ENCODE measurements around the gene MAML2. TPM values are rescaled to one million over a fixed set of nuclear protein-coding genes. Genes with fewer than 3 reads are reported as not detected.

MAML2 gene
- polyA plus RNA-seq (2013, experiment 1 of 2; ENCODE audit: insufficient read length), result 12.0 TPM
- 13.0 TPM for polyA plus RNA-seq (2013, experiment 2 of 2; ENCODE audit: insufficient read length)

DNA sequence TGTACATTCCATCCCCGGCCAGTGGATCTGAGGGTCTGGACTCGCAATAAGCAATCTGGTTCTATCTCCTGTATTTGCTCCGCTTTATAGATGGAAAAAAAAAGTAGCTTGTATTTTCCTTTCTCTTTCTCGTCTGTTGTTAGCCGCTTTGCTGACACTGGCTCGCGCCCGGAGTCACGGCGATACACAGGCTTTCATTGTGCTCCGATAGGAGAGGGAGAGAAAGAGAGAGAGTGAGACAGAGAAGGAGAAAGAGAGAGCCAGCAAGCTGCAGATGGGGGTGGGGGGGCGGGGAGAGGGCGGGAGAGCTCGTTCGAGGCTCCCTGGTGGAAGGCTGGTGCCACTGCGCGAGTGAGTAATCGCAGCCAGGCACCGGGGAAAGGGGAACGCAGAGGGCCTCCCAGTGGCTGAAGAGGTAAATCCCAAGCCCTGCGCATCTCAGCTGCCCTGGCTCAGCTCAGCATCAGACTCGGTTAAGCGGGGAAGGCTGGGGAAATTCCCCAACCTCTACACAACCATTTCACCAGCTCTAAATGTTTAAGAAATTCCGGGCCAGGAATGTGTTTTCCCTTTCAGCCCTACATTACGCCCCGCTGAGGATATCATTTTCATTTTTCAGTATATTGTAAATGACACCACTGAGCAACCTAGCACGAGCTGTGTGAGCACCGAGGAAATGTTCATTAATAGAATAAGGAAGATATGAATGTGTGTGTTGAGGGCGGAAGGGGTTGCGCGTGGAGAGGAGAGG lies at the start of gene MAML2:
Gene MAML2, minus strand, starts transcription at position 235 of the 751 bp plus-strand sequence. CDS start 1,300 bp downstream, outside the sequence.
- peak; percentile 95 for DNase-seq

DNA sequence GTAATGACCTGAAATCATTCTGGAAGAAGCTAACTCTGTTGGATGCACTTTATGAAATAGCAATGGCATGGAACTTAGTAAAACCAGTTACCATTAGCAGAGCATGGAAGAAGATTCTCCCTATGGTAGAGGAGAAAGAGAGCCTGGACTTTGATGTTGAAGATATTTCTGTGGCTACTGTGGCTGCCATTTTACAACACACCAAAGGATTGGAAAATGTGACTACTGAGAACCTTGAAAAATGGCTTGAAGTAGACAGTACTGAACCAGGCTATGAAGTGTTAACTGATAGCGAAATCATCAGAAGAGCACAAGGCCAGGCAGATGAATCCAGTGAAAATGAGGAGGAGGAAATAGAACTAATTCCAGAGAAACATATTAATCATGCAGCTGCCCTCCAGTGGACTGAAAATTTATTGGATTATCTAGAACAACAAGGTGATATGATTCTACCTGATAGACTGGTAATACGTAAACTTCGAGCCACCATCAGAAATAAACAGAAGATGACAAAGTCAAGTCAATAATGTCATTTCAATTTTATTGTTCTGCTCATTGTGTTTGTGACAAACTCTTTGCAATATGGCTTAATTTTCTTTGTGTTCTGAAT lies 48.8 kb upstream of the MAML2 start:
- DNase-seq, result peak; percentile 6

DNA sequence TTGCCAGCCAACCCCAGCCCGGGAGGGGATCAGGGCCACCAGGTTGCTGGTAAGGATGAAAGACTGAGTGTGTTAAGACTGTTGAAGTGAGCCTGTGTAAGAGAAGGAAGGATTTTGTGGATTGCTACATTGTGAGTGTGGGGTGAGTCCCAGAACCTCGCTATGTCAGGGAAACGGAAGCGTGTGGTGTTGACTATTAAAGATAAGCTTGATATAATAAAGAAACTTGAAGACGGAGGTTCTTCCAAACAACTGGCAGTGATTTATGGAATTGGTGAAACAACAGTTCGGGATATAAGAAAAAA lies 47.4 kb upstream of the MAML2 start:
- peak; percentile 15 for DNase-seq

DNA sequence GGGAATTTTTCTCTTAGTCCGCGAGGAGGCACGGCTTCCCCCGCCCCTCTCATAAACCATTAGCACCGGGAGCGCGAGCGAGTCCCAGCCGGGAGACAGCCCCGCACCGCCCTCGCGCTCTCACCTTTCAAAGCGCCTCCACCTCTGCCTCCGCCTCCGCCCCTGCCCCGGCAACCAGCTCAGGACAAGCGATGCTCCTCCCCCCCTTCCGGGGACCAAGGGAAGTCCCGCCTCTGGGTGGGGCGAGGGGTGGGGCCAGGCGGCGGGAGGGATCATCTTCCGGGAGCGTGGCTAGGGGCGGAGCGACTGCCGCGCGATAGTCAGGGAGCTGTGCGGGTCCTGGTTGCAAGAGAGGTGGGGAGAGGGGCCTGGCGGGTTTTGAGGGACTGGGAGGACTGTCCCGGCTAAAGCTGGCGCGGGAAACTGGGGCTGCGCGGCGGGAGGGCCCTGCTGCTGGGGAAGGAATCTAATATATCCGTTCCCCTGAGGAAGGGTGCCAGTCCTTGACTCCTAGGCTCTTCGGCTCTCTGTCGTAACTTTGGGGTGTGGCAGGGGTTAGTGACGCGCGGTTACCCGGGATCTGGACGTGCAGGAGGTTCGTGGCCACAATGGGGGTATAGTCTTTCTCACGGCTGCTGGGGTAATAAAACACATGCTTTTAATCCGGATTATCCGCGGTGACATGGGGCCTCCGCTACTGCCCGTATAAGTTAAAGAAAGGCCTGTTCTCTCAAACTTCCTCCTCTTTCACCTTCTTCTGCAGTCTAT lies 46.9 kb upstream of the MAML2 start, which contains the start of the genes CCDC82 and JRKL:
Gene CCDC82, minus strand, starts transcription at position 193 of the 768 bp plus-strand sequence. CDS start 5,165 bp downstream, outside the sequence.
Gene JRKL, plus strand, starts transcription at position 294 of the 768 bp plus-strand sequence. CDS start 637 bp downstream, outside the sequence.
- DNase-seq, result peak; percentile 96

DNA sequence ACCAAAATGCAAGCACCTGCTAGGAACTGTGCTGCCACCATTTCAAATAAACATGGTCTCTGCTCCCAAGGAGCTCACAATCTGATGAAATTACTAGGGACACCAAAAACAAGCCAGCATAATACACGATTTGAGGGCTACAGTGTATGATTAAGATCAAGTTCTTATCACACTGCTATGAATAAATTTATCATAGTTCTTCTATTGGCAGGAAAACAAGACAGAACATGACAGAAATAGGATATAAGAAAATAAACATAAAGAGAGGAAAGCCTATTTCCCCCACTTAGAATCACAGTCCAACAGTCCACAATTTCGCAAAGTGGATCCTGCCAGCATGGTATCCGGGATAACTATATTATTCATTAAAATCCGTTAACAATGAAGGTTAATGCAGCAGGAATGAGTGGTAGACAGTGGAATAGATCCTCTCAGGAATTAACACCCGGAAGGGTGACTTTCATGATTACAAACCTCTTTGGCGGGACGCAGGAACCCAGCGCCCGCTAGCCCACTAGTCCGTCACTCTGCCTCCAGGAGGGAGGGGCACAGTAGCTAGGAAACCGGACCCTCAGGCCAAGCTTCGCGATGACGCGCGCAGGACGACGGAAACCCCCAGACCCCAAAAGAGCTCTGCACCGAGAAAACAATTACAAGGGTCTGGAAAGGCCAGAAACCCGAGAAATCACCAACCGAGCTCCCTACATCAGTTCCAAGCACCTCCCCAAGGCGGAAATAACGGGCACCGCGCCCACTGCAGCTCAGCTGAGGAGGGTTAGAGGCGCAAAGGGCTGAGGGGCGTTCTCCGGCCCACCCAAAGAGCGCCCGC lies 46.1 kb upstream of the MAML2 start:
- DNase-seq, result no peak

DNA sequence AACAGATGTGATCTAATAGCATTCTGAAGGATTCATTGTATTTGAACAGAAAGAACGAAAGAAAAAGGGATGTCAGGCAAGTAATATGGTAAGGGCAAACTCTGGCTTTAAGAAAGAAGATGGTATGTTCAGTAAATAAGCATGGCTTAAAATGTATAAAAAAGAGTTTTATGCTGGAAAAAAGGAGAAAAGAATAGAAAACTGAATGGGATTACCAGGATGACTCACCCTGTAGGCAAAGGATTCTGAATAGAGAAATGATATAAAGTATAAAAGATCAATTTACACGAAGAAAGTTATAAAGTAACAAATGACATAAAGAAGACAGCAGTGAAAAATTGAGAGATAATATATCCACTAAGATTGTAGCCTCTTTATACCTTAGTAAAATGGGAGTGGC lies 42.2 kb upstream of the MAML2 start:
- DNase-seq, result no peak

DNA sequence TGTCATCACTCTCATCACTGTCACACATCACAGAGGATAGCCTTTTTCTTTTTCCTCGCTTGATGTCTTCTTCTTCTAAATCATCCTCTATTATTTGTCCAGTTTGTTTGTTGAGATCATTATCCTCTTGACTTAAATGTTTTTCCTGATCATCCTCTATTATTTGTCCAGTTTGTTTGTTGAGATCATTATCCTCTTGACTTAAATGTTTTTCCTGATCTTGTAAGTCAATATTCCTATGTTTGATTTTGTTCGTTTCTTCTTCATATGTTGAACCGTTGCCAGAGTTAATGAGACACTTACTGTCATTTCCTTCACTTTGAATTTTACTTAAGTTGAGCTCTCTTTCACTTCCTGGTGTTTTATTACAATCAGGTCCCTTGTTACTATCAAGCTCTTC lies 41.2 kb upstream of the MAML2 start:
- DNase-seq, result no peak

DNA sequence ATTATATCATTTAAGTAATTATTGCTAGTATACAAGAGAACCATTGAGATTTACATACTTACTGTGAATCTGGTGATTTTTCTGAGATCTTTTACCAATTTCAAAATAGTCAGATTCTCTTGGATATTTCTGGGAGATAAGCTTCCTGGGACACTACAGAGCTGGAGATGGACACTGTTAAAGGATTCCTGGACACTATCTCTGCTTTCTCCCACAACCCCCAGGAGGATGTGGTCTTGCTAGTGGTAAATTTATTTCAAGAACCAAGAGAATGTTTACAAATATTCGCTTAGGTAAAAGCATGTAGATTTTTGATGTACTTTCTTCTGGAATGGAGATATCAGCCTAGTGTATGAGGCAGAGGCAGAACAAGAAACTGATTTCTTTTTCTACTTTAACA lies 33.8 kb upstream of the MAML2 start:
- no peak for DNase-seq

DNA sequence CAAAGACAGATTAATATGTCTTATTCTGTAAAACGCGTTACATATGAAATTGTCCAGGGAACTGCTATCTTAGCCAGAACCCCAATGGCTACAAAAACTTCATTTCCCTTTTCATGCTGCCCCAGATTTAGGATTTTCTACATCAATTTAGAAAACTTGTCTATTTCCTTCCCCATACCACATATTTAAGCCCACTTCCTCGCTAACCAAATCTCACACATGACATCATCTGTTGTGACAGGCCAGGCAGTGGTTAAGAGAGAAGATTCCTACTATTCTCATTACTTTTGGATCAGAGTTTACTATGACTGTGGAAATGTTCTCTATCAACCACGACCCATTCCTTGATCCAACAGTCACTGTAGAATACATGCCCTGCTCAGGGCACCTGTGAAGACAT lies 30.8 kb upstream of the MAML2 start:
- DNase-seq, result no peak

DNA sequence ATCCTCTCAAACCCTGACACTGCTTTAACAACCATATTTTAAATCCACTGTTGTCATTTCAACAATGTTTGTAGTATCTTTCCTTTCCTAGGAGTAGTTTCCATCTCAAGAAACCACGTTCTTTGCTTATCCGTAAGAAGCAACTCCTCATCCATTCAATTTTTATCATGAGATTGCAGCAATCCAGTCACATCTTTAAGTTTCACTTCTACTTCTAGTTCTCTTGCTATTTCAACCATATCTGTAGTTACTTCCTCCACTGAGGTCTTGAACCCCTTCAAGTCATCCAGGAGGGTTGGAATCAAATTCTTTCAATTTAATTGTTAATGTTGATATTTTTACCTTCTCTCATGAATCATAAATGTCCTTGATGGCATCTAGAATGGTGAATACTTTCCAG lies 24.3 kb upstream of the MAML2 start:
- no peak for DNase-seq

DNA sequence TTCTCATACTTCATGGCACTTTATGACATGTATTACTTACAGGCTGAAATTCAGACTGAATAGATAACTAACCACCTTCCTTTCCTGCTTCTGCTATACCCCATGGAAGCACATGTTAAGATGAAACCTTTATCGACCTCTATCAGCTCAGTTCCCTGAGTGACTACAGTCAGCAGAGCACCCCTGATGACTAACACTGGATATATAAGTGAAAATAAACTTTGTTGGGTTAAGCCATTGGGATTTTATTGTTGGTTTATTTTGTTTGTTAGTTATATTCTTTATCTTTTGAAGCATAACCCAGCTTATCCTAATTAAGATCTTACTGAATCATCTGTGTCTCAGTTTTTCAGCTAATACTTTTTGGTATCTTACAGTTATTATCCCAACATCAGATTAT lies 23.0 kb upstream of the MAML2 start:
- DNase-seq, result no peak

DNA sequence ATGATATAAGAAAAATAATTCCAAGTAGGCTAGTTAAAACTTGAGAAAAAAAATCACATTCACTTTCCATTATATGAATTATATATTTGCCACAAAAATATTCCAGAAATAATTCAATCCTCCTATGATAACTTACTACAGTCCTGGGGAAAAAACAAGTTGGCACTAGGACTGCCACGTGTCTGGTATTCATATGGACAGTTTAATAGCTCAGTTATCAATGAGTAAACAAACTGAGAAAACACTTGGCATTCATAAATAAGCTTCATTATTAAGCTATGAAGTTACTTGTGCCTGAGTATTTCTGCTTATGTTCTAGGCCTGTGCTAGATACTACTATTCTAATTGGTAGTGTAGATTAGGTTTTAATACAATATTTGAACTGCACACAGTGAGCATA lies 22.5 kb upstream of the MAML2 start:
- DNase-seq, result no peak

DNA sequence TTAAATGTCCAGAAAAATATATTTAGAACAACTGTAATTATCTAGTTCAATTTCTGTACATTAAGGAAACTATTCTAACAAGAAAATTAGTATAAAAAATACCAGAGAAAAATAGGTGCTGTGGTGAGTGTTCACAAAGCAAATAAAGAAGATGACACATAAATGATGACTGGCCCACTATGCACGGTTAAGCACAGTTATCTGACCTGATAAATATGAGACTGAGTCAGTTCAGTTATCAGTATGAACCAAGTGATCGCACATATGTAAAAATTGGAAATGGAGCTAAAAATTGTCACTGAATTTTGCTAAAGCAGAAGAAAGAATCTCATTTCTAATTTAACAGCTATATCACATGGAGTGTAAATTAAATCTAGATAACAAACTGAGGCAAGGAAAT lies 18.8 kb upstream of the MAML2 start:
- peak; percentile 7 for DNase-seq

DNA sequence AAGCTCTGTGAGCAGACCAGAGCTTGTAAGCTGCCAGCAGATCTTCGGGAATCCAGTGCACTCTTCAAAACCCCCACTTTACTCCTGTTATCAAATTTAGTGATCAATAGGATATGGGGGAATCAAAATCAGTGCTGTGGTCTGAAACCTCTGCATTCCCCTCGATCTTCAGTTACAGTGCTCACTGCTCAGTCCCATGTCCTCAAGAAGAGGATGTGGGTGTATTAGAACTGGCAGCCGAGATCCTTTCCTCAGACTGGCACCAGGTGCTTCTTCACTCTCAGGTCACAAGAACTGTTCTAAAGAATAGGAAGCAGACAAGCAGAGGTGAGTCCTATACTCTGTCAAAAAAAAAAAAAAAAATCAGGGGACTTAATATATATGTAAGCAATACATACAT lies 15.3 kb upstream of the MAML2 start:
- no peak for DNase-seq

DNA sequence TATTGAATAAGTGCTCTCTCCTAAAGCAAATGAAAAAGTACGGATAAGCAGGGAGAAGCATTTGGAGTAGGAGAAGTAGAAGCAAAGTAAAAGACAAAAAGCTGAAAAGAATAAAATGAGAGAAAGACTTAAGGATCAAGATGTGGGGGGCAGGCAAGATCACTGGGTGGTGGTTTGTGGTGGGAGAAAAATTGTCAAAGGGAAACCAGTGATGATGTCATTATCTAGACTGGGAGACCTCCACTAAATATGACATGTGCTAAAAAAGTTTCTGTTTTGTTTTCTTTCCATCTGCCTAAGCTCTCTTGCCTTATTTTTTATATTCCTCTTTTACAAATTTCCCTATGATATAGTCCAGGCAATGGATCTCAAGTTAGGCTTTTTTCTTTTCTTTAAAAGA lies 14.8 kb upstream of the MAML2 start:
- no peak for DNase-seq

DNA sequence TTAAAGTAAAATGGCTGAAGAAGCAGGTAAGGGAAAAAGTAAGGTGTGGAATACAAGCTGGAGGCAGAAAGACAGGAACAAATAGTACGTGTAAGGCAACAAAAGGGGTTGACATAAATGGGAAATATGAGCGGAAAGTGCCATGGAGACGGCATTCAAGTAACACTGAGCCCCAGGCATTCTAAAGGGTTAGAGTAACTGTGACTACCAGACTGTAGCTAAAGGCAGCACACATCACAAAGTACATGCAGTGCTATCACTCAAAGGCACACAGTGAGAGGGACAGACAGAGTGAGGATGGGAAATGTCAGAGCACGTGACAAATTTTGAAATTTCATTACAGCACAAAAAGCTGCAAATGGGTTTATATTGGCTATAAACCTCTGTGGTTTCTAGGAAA lies 13.9 kb upstream of the MAML2 start:
- DNase-seq, result no peak

DNA sequence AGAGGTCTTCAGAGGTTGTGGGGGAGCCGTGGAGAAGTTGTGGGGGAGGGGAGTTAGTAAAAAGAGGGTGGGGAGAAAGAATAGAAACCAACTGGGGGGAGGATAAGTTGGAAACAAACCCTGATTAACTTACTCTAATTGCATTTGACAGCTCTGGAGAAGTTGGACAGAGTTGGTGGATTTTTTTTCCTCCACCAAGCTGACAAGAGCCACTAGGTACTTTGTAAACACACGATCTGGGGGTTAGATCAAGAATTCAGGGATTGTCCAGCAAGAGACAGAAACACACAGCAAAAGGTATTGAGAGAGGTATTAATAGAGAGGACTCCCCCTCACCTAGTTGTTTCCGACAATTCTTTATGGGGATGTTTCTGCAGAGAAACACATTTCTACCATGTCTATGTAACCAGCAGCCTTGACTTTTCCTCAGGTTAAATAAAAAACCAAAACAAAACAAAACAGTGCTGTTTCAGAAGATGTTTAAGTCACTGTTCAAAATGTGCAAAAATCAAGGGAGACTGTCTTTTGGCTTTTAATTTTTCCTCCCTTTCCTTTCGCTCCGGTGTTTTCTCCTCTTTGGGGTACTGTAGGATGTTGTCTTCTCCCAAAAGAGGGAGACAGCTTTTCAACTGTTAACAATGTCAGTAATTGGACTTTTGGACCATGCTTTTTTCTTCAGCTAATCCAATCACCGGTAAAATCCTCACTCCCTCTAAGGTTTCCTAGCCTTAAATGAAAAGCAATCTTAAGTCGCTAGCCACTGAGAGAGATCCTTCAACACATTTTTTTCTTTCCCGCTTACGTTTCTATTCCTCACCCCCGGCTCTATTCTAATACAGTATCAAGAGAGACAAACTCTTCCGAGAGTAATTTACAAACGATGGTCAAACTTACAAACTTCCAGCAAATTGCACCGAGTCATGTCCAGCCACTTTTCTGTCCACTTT lies 708 bp downstream of the MAML2 start:
- no peak for DNase-seq

DNA sequence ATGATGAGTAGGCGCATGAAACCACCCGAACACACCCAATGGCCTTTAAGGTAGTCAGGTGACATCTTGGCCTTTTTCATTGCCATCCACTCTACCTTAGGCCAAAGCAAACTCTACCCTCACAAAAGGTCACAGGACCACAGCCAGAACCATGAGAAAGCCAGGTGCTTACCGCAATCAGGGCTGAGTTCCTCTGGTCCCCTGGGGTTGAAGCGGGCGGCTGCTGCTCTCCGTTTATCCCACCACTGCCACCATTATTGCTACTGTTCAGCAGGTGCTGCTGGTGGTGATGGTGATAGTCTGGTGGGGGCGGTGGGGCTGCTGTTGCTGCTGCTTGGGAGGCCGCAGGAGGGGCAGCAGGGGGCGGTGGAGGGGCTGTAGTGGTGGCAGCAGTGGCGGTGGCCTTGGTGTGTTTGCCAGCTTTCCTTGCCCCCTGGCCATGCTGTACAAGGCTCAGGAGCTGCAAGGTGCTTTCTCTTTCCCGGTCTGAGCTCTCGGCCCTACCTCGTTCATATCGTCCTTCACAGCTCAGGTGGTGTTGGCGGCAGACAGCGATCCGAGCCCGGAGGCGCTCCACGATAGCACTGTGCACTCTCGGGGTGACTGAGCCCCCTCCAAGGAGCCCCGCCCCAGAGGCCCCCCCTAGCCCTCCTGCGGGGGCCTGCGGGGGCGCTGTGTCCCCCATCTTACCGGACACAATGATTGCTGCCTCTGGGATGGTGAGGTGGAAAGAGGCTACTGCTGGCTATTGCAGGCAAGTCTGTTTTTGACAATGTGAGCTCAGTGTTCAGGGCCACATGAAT lies 1.6 kb downstream of the MAML2 start:
- DNase-seq, result peak; percentile 50

DNA sequence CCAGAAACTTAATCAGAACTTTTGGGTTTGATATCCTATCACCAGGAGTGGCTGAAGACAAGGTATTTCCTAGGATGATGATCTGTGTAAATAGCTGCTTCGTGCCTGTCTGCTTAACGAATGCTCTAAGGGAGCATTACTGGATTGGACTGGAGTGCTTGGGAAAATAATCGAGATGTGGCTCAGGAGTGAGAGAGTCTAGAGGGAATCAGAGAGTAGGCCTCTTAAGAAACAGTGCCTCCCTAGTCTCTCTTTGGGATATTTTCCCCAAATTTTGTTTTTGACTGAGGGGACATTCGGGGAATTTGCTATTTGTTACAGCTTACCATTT lies 2.5 kb downstream of the MAML2 start:
- DNase-seq, result no peak

DNA sequence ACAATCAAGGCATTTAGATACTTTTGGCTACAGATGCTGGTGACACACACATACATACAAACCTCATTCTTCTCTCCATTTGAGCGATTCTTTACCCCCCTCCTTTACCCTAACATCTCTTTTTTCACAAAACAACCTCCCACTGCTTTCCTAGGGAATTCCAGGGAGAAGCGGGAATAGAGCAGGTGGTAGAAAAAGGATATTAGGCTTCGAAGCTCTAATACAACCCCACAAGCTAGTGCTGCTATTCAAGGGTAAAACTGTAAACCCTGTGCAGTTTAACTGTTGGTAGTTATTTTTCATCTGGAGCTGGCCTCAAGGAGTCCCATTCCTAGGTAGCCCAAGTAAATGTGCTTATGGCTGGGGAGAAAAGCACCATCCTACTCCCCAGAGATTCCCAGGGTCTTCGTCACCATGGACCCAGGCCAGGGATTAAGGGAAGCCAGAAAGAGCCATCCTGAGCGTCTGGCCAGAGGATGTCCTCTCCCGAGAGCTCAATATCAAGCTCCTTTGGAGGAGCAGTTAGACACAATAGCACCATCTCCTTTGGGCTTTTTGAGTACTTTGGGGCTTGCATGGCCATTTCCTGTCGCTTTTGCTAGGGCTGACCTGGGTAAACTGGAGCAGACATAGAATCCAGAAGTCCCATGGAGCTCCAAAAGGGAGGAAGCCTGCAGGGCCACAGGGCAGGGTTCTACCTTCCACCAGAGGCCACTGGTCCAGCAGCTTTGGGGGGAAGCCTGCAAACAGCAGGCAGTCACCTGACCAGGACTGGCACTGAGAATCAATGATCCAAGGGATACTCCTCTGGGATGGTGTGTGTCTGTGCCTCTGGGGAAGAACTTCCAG lies 3.1 kb downstream of the MAML2 start:
- no peak for DNase-seq
